ENCODE data around the gene FER1L5.

DNA sequence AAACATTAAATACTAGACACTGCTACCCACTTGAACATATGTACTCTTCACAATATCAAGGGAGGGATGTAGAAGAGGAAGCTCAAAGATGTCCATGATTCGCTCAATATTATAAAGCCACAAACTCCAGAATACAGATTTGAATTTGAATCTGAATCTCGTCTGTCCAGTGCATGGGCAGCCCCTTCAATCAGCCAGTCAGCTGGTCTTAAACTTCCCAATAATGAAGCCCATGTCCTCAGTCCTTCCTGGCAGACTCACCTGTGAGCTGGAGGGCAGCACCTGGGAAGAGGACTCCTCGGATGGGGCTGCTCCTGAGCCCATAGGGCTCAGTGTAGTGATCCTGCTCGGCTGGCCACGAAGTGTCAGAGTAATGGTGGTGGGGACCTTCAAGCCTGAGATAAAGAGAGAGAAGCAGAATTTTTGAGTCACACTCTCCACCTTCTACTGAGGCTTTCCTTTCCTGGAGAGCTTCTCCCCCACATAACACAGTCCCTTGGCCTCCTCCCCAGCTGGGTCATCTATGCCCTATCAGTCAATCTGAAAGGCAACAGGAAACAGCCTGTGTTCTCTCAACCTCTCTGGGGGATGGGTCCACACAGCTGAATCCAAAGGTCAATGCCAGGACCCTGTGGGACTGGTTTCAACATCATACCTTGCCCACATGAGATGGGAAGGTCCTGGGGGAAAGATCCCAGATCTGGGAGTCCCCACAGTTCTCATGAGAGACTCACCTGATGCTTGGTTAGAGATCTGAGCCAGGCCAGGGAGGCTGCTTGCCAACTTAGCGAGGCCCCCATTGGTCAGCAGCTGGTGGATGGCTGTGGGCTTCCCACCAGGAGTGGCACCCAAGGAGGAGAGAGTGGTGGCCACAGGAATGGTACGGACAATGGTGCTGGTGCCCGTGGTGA lies 40.9 kb upstream of the FER1L5 start:
- no peak for TF ChIP-seq EZH2 (IDR thresholded peaks at IDR 0.05; ENCODE audit: borderline replicate concordance, low read depth, low read length, poor library complexity, severe bottlenecking)
- TF ChIP-seq, protein P1, sequence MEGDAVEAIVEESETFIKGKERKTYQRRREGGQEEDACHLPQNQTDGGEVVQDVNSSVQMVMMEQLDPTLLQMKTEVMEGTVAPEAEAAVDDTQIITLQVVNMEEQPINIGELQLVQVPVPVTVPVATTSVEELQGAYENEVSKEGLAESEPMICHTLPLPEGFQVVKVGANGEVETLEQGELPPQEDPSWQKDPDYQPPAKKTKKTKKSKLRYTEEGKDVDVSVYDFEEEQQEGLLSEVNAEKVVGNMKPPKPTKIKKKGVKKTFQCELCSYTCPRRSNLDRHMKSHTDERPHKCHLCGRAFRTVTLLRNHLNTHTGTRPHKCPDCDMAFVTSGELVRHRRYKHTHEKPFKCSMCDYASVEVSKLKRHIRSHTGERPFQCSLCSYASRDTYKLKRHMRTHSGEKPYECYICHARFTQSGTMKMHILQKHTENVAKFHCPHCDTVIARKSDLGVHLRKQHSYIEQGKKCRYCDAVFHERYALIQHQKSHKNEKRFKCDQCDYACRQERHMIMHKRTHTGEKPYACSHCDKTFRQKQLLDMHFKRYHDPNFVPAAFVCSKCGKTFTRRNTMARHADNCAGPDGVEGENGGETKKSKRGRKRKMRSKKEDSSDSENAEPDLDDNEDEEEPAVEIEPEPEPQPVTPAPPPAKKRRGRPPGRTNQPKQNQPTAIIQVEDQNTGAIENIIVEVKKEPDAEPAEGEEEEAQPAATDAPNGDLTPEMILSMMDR (conservative IDR thresholded peaks at IDR 0.05; ENCODE audit: low read depth, low read length), result no peak
